Measurements from ENCODE around the gene CKMT2.

Gene CKMT2

DNA sequence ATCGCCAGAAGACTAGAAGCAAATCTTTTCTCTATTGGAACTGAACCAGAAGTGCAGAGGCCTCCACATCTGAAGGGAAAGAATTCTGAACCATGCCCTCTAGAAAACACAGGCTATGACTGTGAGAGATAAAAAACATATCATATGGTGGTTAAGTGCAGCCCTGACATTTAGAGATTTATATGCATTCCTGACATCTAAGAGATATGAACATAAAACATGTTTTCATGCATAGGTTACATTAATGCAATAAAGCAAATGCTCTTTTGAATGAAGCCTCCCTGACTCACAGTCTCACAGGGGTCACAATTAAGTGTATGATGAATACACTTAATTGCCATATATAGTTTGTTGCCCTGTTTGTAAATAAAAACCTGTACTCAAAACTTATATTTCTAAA lies 28.9 kb upstream of the CKMT2 start:
- no peak overlapping the region for H3K4me3 ChIP-seq (ENCODE audit: control insufficient read depth in 1 of 7, extremely low read depth in 1 of 7, insufficient read depth in 4 of 7, low read depth in 2 of 7, low read length in 6 of 7)
- H3K9me3 ChIP-seq (ENCODE audit: control extremely low read depth in 1 of 5, control insufficient read depth in 4 of 5, insufficient read depth in 2 of 5, low read depth in 1 of 5, low read length in 4 of 5), result no peaks in the 10 kb centered on the region
- no peak overlapping the region for H3K27ac ChIP-seq (ENCODE audit: insufficient read depth in 1 of 2, low read depth in 1 of 2, low read length in 2 of 2, poor library complexity in 1 of 2, severe bottlenecking in 2 of 2)
- no peak for DNase-seq
- no peaks in the 10 kb centered on the region for H3K4me1 ChIP-seq (ENCODE audit: control extremely low read depth in 1 of 4, control insufficient read depth in 4 of 4, insufficient read depth in 4 of 4, low read length in 3 of 4)
- ChIA-PET CTCF (interaction anchor here (3.4 kb wide), 1 partner anchor 10 kb away, joined by 17 read pairs; no protein-coding TSS in a partner anchor), POLR2A (no interaction called here)
- no peaks in the 10 kb centered on the region for H3K27me3 ChIP-seq (replicated peaks in 2 of 5; ENCODE audit: control insufficient read depth in 4 of 5, insufficient read depth in 5 of 5, low read length in 4 of 5)
- WGBS (ENCODE audit: insufficient coverage), result no CpG with 5 or more reads among the region's 1 CpG
- H3K36me3 ChIP-seq (ENCODE audit: control insufficient read depth in 4 of 4, insufficient read depth in 4 of 4, low read length in 3 of 4), result no peaks in the 10 kb centered on the region

DNA sequence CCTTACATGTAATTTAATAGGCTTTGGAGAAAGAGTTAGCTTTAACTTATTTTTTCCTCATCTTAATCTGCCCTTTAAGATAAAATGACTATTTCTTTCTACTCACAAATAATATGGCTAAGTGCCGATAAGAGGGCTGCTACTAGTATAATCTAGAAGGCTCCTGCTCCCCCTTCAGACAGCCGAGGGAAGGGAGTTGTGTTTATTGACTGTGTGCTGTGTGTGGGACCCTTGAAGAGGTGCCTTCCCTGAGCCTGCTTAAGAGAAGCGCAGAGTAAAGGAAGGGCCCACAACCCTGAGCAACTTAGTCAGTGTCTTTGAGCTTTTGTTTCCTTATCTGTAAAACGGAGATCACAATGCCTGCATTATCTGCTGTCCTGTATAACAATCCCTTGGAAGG lies 28.1 kb upstream of the CKMT2 start:
- no peak overlapping the region for H3K27ac ChIP-seq (ENCODE audit: insufficient read depth in 1 of 2, low read depth in 1 of 2, low read length in 2 of 2, poor library complexity in 1 of 2, severe bottlenecking in 2 of 2)
- H3K36me3 ChIP-seq (ENCODE audit: control insufficient read depth in 4 of 4, insufficient read depth in 4 of 4, low read length in 3 of 4), result no peaks in the 10 kb centered on the region
- no peaks in the 10 kb centered on the region for H3K9me3 ChIP-seq (ENCODE audit: control extremely low read depth in 1 of 5, control insufficient read depth in 4 of 5, insufficient read depth in 2 of 5, low read depth in 1 of 5, low read length in 4 of 5)
- POLR2A ChIA-PET, result no interaction called here
- WGBS (ENCODE audit: insufficient coverage), result 81% methylated on average over 3 of the region's 4 CpGs
- no peak overlapping the region for H3K4me3 ChIP-seq (ENCODE audit: control insufficient read depth in 1 of 7, extremely low read depth in 1 of 7, insufficient read depth in 4 of 7, low read depth in 2 of 7, low read length in 6 of 7)
- no peaks in the 10 kb centered on the region for H3K4me1 ChIP-seq (ENCODE audit: control extremely low read depth in 1 of 4, control insufficient read depth in 4 of 4, insufficient read depth in 4 of 4, low read length in 3 of 4)
- CTCF ChIA-PET, result interaction anchor here (3.4 kb wide), 1 partner anchor 11 kb away, joined by 17 read pairs; no protein-coding TSS in a partner anchor
- no peak for DNase-seq
- H3K27me3 ChIP-seq (replicated peaks in 2 of 5; ENCODE audit: control insufficient read depth in 4 of 5, insufficient read depth in 5 of 5, low read length in 4 of 5), result no peaks in the 10 kb centered on the region

DNA sequence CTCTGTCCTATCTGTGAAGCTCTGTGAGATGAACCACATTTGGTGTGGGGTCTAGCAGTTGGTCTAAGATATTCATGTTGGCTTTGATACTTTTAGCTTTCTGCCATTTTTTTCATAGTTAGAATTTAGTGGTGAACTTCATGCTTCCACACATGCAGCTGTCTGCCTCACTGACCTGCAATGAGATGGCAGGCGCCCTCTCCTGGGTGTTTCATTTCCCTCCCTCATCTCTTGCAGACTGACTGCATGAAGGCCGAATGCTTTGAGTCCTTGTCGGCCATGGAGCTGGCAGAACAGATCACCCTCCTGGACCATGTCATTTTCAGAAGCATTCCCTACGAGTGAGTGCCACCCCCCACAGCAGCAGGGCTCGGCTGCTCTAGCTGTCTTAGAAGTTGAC lies 26.1 kb upstream of the CKMT2 start:
- no peaks in the 10 kb centered on the region for H3K27me3 ChIP-seq (replicated peaks in 2 of 5; ENCODE audit: control insufficient read depth in 4 of 5, insufficient read depth in 5 of 5, low read length in 4 of 5)
- H3K4me3 ChIP-seq (ENCODE audit: control insufficient read depth in 1 of 7, extremely low read depth in 1 of 7, insufficient read depth in 4 of 7, low read depth in 2 of 7, low read length in 6 of 7), result no peak overlapping the region
- H3K36me3 ChIP-seq (ENCODE audit: control insufficient read depth in 4 of 4, insufficient read depth in 4 of 4, low read length in 3 of 4), result no peaks in the 10 kb centered on the region
- H3K9me3 ChIP-seq (ENCODE audit: control extremely low read depth in 1 of 5, control insufficient read depth in 4 of 5, insufficient read depth in 2 of 5, low read depth in 1 of 5, low read length in 4 of 5), result no peaks in the 10 kb centered on the region
- CTCF ChIA-PET, result interaction anchor here (0.7 to 1.8 kb wide), 4 partner anchors 9 to 24 kb away, joined by 3 to 4 read pairs (median 3); no protein-coding TSS in a partner anchor
- no peaks in the 10 kb centered on the region for H3K4me1 ChIP-seq (ENCODE audit: control extremely low read depth in 1 of 4, control insufficient read depth in 4 of 4, insufficient read depth in 4 of 4, low read length in 3 of 4)
- DNase-seq, result peak in 1 of 3 donors; percentile 8
- POLR2A ChIA-PET, result no interaction called here
- 94% methylated on average over 5 of the region's 5 CpGs for WGBS (ENCODE audit: insufficient coverage)
- no peak overlapping the region for H3K27ac ChIP-seq (ENCODE audit: insufficient read depth in 1 of 2, low read depth in 1 of 2, low read length in 2 of 2, poor library complexity in 1 of 2, severe bottlenecking in 2 of 2)

DNA sequence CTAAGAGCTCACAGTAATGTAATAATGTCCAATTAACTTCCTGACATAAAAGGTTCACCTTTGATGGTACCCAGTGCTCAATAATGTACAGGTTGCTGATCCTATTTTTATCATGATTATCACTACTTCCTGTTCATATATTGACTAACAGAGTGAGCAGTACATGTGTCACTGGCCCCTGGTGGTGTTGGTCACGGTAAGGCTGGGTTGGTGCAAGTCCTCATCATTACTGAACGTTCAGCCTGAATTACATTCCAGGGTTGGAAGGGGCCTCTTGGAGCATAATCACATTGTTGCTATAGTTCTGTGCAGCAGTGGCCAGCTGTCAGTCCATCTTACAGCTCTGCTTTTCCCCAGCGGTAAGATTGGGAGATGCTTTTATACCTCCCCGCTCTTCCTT lies 24.2 kb upstream of the CKMT2 start:
- no peak for DNase-seq
- CTCF ChIA-PET, result no interaction called here
- no peak overlapping the region for H3K27ac ChIP-seq (ENCODE audit: insufficient read depth in 1 of 2, low read depth in 1 of 2, low read length in 2 of 2, poor library complexity in 1 of 2, severe bottlenecking in 2 of 2)
- no peak overlapping the region for H3K4me3 ChIP-seq (ENCODE audit: control insufficient read depth in 1 of 7, extremely low read depth in 1 of 7, insufficient read depth in 4 of 7, low read depth in 2 of 7, low read length in 6 of 7)
- H3K4me1 ChIP-seq (ENCODE audit: control extremely low read depth in 1 of 4, control insufficient read depth in 4 of 4, insufficient read depth in 4 of 4, low read length in 3 of 4), result no peaks in the 10 kb centered on the region
- no peaks in the 10 kb centered on the region for H3K27me3 ChIP-seq (replicated peaks in 2 of 5; ENCODE audit: control insufficient read depth in 4 of 5, insufficient read depth in 5 of 5, low read length in 4 of 5)
- H3K9me3 ChIP-seq (ENCODE audit: control extremely low read depth in 1 of 5, control insufficient read depth in 4 of 5, insufficient read depth in 2 of 5, low read depth in 1 of 5, low read length in 4 of 5), result no peaks in the 10 kb centered on the region
- whole genome bisulfite sequencing (ENCODE audit: insufficient coverage), result 96% methylated on average over 2 of the region's 4 CpGs
- POLR2A ChIA-PET, result no interaction called here
- H3K36me3 ChIP-seq (ENCODE audit: control insufficient read depth in 4 of 4, insufficient read depth in 4 of 4, low read length in 3 of 4), result no peaks in the 10 kb centered on the region

DNA sequence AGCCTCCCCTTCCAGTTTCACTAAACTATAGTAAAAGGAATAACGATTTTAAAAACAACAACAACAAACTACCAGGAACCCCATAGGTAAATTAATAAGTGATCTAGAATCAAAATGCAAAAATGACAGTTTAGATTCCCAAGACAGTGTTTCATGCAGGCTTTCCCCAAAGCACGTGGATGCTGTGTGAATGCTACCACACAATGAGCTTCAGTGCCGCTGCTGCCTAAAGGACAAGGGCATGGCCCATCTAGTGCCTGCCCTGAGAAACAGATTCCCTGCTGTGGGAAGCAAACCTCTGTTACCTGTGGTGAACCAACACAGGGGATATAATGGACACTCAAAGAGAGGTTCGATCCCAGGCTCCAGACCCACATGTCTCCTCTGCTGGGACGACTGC lies 23.7 kb upstream of the CKMT2 start:
- DNase-seq, result no peak
- POLR2A ChIA-PET, result no interaction called here
- H3K27ac ChIP-seq (ENCODE audit: insufficient read depth in 1 of 2, low read depth in 1 of 2, low read length in 2 of 2, poor library complexity in 1 of 2, severe bottlenecking in 2 of 2), result no peak overlapping the region
- H3K9me3 ChIP-seq (ENCODE audit: control extremely low read depth in 1 of 5, control insufficient read depth in 4 of 5, insufficient read depth in 2 of 5, low read depth in 1 of 5, low read length in 4 of 5), result no peaks in the 10 kb centered on the region
- no peaks in the 10 kb centered on the region for H3K27me3 ChIP-seq (replicated peaks in 2 of 5; ENCODE audit: control insufficient read depth in 4 of 5, insufficient read depth in 5 of 5, low read length in 4 of 5)
- CTCF ChIA-PET, result interaction anchor here (1.2 kb wide), 1 partner anchor 10 kb away, joined by 4 read pairs; no protein-coding TSS in a partner anchor
- no peaks in the 10 kb centered on the region for H3K4me1 ChIP-seq (ENCODE audit: control extremely low read depth in 1 of 4, control insufficient read depth in 4 of 4, insufficient read depth in 4 of 4, low read length in 3 of 4)
- WGBS (ENCODE audit: insufficient coverage), result 93% methylated on average over 4 of the region's 5 CpGs
- H3K36me3 ChIP-seq (ENCODE audit: control insufficient read depth in 4 of 4, insufficient read depth in 4 of 4, low read length in 3 of 4), result no peaks in the 10 kb centered on the region
- H3K4me3 ChIP-seq (ENCODE audit: control insufficient read depth in 1 of 7, extremely low read depth in 1 of 7, insufficient read depth in 4 of 7, low read depth in 2 of 7, low read length in 6 of 7), result no peak overlapping the region

DNA sequence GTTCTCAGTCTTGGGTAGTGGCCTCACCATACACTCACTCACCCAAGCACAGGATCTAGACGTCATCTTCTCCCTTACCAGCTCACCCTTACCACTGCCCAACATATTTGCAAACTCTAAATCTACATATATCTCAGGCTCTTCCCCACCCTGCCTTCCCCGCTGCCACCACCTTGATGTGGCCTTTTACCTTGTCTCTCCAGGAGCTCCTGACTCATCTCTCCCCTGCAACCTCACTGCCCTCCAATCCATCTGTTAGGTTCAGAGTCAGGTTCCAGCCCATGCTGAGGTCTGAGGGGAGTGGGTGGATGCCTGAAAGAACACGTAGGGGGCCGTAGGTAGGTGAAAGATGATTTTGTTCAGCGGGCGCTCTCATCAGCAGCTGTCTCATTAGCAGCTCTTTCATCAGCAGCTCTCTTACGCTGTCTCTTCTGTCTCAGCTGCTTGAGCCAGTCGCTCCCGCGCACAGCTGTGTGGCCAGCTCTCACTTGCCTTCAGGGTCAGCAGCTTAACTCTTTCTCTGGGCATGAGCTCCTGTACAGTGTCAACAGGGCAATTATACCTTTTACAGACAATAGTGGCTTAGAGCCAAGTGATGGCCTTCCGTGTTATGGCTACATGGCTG lies 23.1 kb upstream of the CKMT2 start:
- no peak overlapping the region for H3K27ac ChIP-seq (ENCODE audit: insufficient read depth in 1 of 2, low read depth in 1 of 2, low read length in 2 of 2, poor library complexity in 1 of 2, severe bottlenecking in 2 of 2)
- 95% methylated on average over 11 of the region's 11 CpGs for WGBS (ENCODE audit: insufficient coverage)
- POLR2A ChIA-PET, result no interaction called here
- H3K4me1 ChIP-seq (ENCODE audit: control extremely low read depth in 1 of 4, control insufficient read depth in 4 of 4, insufficient read depth in 4 of 4, low read length in 3 of 4), result no peaks in the 10 kb centered on the region
- no peaks in the 10 kb centered on the region for H3K9me3 ChIP-seq (ENCODE audit: control extremely low read depth in 1 of 5, control insufficient read depth in 4 of 5, insufficient read depth in 2 of 5, low read depth in 1 of 5, low read length in 4 of 5)
- no peak overlapping the region for H3K4me3 ChIP-seq (ENCODE audit: control insufficient read depth in 1 of 7, extremely low read depth in 1 of 7, insufficient read depth in 4 of 7, low read depth in 2 of 7, low read length in 6 of 7)
- no peaks in the 10 kb centered on the region for H3K36me3 ChIP-seq (ENCODE audit: control insufficient read depth in 4 of 4, insufficient read depth in 4 of 4, low read length in 3 of 4)
- CTCF ChIA-PET, result interaction anchor here (0.6 to 1.2 kb wide), 4 partner anchors 9 to 15 kb away, joined by 3 to 4 read pairs (median 4); no protein-coding TSS in a partner anchor
- H3K27me3 ChIP-seq (replicated peaks in 2 of 5; ENCODE audit: control insufficient read depth in 4 of 5, insufficient read depth in 5 of 5, low read length in 4 of 5), result no peaks in the 10 kb centered on the region
- no peak for DNase-seq

DNA sequence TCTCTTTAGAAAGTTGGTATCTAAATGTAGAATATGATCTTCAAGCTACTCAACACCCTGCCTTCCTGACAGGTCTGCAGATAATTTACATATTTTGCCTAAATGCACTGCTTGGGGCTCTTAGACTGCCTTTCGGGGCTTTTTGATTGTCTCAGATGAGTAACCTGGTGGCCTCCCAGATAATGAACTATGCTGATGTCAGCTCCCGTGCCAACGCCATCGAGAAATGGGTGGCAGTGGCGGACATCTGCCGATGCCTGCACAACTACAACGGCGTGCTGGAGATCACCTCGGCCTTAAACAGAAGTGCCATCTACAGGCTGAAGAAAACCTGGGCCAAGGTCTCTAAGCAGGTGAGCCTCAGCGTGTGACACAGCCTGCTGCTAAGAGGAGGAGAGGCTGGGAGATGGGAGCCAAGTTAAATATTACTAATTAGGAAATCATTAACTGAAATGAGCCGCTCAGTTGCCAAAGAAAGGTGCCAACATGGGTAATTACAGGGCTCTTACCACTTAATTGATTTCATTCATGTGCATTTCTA lies 20.8 kb upstream of the CKMT2 start:
- CTCF ChIA-PET, result no interaction called here

More for the DNA sequence above, 20.8 kb upstream of the CKMT2 start:
- Histone ChIP-seq H3K27me3 (replicated peaks in 2 of 5; ENCODE audit: control insufficient read depth in 4 of 5, insufficient read depth in 5 of 5, low read length in 4 of 5) (no peaks in the 10 kb centered on the region), H3K9me3 (ENCODE audit: control extremely low read depth in 1 of 5, control insufficient read depth in 4 of 5, insufficient read depth in 2 of 5, low read depth in 1 of 5, low read length in 4 of 5) (no peaks in the 10 kb centered on the region), H3K36me3 (ENCODE audit: control insufficient read depth in 4 of 4, insufficient read depth in 4 of 4, low read length in 3 of 4) (no peaks in the 10 kb centered on the region), H3K27ac (ENCODE audit: insufficient read depth in 1 of 2, low read depth in 1 of 2, low read length in 2 of 2, poor library complexity in 1 of 2, severe bottlenecking in 2 of 2) (no peak overlapping the region), H3K4me1 (ENCODE audit: control extremely low read depth in 1 of 4, control insufficient read depth in 4 of 4, insufficient read depth in 4 of 4, low read length in 3 of 4) (no peaks in the 10 kb centered on the region), H3K4me3 (ENCODE audit: control insufficient read depth in 1 of 7, extremely low read depth in 1 of 7, insufficient read depth in 4 of 7, low read depth in 2 of 7, low read length in 6 of 7) (no peak overlapping the region)
- POLR2A ChIA-PET, result no interaction called here
- 97% methylated on average over 8 of the region's 11 CpGs for WGBS (ENCODE audit: insufficient coverage)
- DNase-seq, result no peak
